Measurements from ENCODE around the gene WSCD1.

WSCD1 gene

GRCh38 chr17:6092903-6093468, 22.8 kb downstream of the WSCD1 start:
- Histone ChIP-seq H3K36me3 (ENCODE audit: control insufficient read depth, insufficient read depth, low read length) (no peaks in the 10 kb centered on the region), H3K4me3 (replicated peaks; ENCODE audit: low read depth, low read length) (no peak overlapping the region), H3K27me3 (replicated peaks; ENCODE audit: control insufficient read depth, insufficient read depth, low read length) (peaks cover 1% of the 10 kb centered on the region)
- DNase-seq (ENCODE audit: extremely low read depth, insufficient read length), result no peak
- no peak for TF ChIP-seq CTCF (IDR thresholded peaks at IDR 0.05; ENCODE audit: insufficient read depth, low read length, poor library complexity, severe bottlenecking)

- TF ChIP-seq CTCF (IDR thresholded peaks at IDR 0.05; ENCODE audit: insufficient read depth, low read length, poor library complexity, severe bottlenecking), result no peak
- Histone ChIP-seq H3K27me3 (replicated peaks; ENCODE audit: control insufficient read depth, insufficient read depth, low read length) (peaks cover 1% of the 10 kb centered on the region), H3K36me3 (ENCODE audit: control insufficient read depth, insufficient read depth, low read length) (no peaks in the 10 kb centered on the region), H3K4me3 (replicated peaks; ENCODE audit: low read depth, low read length) (no peak overlapping the region)
- no peak for DNase-seq (ENCODE audit: extremely low read depth, insufficient read length)
Observed at GRCh38 chr17:6094453-6094852, 24.3 kb downstream of the WSCD1 start.

GRCh38 chr17:6094926-6095325, 24.7 kb downstream of the WSCD1 start:
- Histone ChIP-seq H3K4me3 (replicated peaks; ENCODE audit: low read depth, low read length) (no peak overlapping the region), H3K27me3 (replicated peaks; ENCODE audit: control insufficient read depth, insufficient read depth, low read length) (peaks cover 1% of the 10 kb centered on the region; the same call in 1 of the 2 replicates), H3K36me3 (ENCODE audit: control insufficient read depth, insufficient read depth, low read length) (no peaks in the 10 kb centered on the region)
- no peak for DNase-seq (ENCODE audit: extremely low read depth, insufficient read length)
- no peak for TF ChIP-seq CTCF (IDR thresholded peaks at IDR 0.05; ENCODE audit: insufficient read depth, low read length, poor library complexity, severe bottlenecking)

GRCh38 chr17:6095501-6095900, 25.3 kb downstream of the WSCD1 start:
- peaks cover 3% of the 10 kb centered on the region; the same call in 1 of the 2 replicates for H3K27me3 ChIP-seq (replicated peaks; ENCODE audit: control insufficient read depth, insufficient read depth, low read length)
- no peak for TF ChIP-seq CTCF (IDR thresholded peaks at IDR 0.05; ENCODE audit: insufficient read depth, low read length, poor library complexity, severe bottlenecking)
- DNase-seq (ENCODE audit: extremely low read depth, insufficient read length), result no peak
- no peak overlapping the region for H3K4me3 ChIP-seq (replicated peaks; ENCODE audit: low read depth, low read length)
- H3K36me3 ChIP-seq (ENCODE audit: control insufficient read depth, insufficient read depth, low read length), result no peaks in the 10 kb centered on the region

- Histone ChIP-seq H3K4me3 (replicated peaks; ENCODE audit: low read depth, low read length) (no peak overlapping the region), H3K27me3 (replicated peaks; ENCODE audit: control insufficient read depth, insufficient read depth, low read length) (peaks cover 3% of the 10 kb centered on the region; the same call in 1 of the 2 replicates), H3K36me3 (ENCODE audit: control insufficient read depth, insufficient read depth, low read length) (no peaks in the 10 kb centered on the region)
- DNase-seq (ENCODE audit: extremely low read depth, insufficient read length), result no peak
- TF ChIP-seq CTCF (IDR thresholded peaks at IDR 0.05; ENCODE audit: insufficient read depth, low read length, poor library complexity, severe bottlenecking), result no peak
Observed at GRCh38 chr17:6096201-6097004, 26.2 kb downstream of the WSCD1 start.
